ENCODE results near the gene CBLN2.

DNA sequence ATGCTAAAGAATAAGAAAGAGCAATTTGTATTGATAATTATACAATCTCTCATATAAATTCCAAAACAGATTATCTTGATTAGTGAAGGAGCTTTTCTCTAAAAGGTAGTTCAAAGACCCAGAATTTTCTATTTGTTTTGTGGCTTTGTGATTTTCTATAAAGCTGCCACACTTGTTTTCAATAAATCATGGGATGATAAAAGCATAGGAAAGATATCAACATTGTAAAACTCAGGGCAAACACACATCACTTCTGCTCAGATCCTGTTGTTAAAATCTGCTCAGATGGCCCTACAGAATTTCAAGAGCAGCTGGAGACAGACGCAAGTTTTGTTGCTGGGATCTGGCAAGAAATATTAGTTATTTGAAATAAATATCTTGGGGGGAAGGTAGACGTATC is 28.8 kb upstream of the CBLN2 start:
- TF ChIP-seq, protein P1, sequence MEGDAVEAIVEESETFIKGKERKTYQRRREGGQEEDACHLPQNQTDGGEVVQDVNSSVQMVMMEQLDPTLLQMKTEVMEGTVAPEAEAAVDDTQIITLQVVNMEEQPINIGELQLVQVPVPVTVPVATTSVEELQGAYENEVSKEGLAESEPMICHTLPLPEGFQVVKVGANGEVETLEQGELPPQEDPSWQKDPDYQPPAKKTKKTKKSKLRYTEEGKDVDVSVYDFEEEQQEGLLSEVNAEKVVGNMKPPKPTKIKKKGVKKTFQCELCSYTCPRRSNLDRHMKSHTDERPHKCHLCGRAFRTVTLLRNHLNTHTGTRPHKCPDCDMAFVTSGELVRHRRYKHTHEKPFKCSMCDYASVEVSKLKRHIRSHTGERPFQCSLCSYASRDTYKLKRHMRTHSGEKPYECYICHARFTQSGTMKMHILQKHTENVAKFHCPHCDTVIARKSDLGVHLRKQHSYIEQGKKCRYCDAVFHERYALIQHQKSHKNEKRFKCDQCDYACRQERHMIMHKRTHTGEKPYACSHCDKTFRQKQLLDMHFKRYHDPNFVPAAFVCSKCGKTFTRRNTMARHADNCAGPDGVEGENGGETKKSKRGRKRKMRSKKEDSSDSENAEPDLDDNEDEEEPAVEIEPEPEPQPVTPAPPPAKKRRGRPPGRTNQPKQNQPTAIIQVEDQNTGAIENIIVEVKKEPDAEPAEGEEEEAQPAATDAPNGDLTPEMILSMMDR (IDR thresholded peaks at IDR 0.05 in 8 of 11, conservative IDR thresholded peaks at IDR 0.05 in 3 of 11) = no peak
- TF ChIP-seq POLR2AphosphoS5 (IDR thresholded peaks at IDR 0.05) = no peak

All from spleen (tissue), 7 donors.